ENCODE measurements around the gene PPFIBP1.
"Not testable (repeated sequence)": the region's sequence is repeated elsewhere in the genome, so short reads cannot be mapped to it uniquely, and the experiment has no call there.

Gene PPFIBP1

GRCh38 chr12:27644158-27644845 lies 120.3 kb downstream of the PPFIBP1 start:
- no peak for DNase-seq (ENCODE audit: insufficient read length, low spot score)
- no peak for TF ChIP-seq CTCF (IDR thresholded peaks at IDR 0.05; ENCODE audit: insufficient read depth, missing control alignments)
- FAIRE-seq: no peak

GRCh38 chr12:27645671-27646070 lies 121.7 kb downstream of the PPFIBP1 start:
- FAIRE-seq (no peak), DNase-seq (ENCODE audit: insufficient read length, low spot score) (no peak)
- no peak for TF ChIP-seq CTCF (IDR thresholded peaks at IDR 0.05; ENCODE audit: insufficient read depth, missing control alignments)

- no peak for DNase-seq (ENCODE audit: insufficient read length, low spot score)
- no peak for TF ChIP-seq CTCF (IDR thresholded peaks at IDR 0.05; ENCODE audit: insufficient read depth, missing control alignments)
- no peak for FAIRE-seq
These were observed 122.1 kb downstream of the PPFIBP1 start for GRCh38 chr12:27646149-27646548.

- FAIRE-seq (no peak), DNase-seq (ENCODE audit: insufficient read length, low spot score) (no peak)
- no peak for TF ChIP-seq CTCF (IDR thresholded peaks at IDR 0.05; ENCODE audit: insufficient read depth, missing control alignments)
These were observed 126.0 kb downstream of the PPFIBP1 start for GRCh38 chr12:27650011-27650410.

- TF ChIP-seq CTCF (IDR thresholded peaks at IDR 0.05; ENCODE audit: insufficient read depth, missing control alignments): no peak
- DNase-seq (ENCODE audit: insufficient read length, low spot score): no peak
- no peak for FAIRE-seq
These were observed 127.2 kb downstream of the PPFIBP1 start for GRCh38 chr12:27651201-27651600.

GRCh38 chr12:27652174-27652763 lies 128.3 kb downstream of the PPFIBP1 start:
- DNase-seq (ENCODE audit: insufficient read length, low spot score) (peak; percentile 22), FAIRE-seq (peak; percentile 51)
- peak; percentile 90 for TF ChIP-seq CTCF (IDR thresholded peaks at IDR 0.05; ENCODE audit: insufficient read depth, missing control alignments)

GRCh38 chr12:27653661-27654060 lies 129.7 kb downstream of the PPFIBP1 start:
- no peak for TF ChIP-seq CTCF (IDR thresholded peaks at IDR 0.05; ENCODE audit: insufficient read depth, missing control alignments)
- no peak for FAIRE-seq
- no peak for DNase-seq (ENCODE audit: insufficient read length, low spot score)

GRCh38 chr12:27655476-27655875 lies 131.5 kb downstream of the PPFIBP1 start:
- DNase-seq (ENCODE audit: insufficient read length, low spot score); FAIRE-seq: not testable (repeated sequence)
